SK-N-SH treated with all-trans-retinoic acid at 6 μM for 48 hours (cell line): ENCODE measurements around the gene BCKDHA.

ENCODE experiments used
- OSR1 ChIP-seq: fragments of 250-450 bp; sonication (Bioruptor Pico); IDR thresholded peaks from 2 replicates; pipeline ENCODE4 v1.8.0; 2022; ENCODE audit warnings: moderate library complexity, mild to moderate bottlenecking, inconsistent platforms
- TOX ChIP-seq: fragments of 250-450 bp; sonication (Bioruptor Pico); IDR thresholded peaks from 2 replicates; pipeline ENCODE4 v1.8.0; 2021; ENCODE audit warnings: mild to moderate bottlenecking, moderate library complexity, borderline replicate concordance
- TF ChIP-seq, protein P1 (sequence below): fragments of 250-450 bp; sonication (Bioruptor Pico); IDR thresholded peaks from 2 replicates; pipeline ENCODE4 v1.8.0; 2020; ENCODE audit warnings: mild to moderate bottlenecking, moderate library complexity, borderline replicate concordance

DNA sequence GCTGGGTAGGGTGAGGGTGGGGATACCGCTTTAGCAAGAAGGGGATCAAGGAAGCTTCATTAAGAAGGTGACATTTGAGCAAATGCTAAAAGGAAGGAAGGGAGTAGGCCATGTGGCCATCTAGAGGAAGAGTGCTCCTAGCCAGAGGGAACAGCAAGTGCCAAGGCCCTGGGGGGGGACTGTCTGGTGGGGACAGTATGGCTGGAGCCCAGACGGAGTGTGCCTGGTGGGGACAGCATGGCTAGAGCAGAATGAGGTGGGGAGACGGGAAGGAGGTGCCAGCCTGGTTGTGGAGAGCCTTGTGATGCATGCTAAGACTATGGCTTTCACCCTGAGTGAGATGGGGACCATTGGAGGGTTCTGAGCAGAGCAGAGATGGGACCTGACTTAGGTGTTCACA is 41.8 kb upstream of the BCKDHA start:
- TF ChIP-seq TOX (CRISPR knock-in tag), result no peak
- TF ChIP-seq OSR1 (CRISPR knock-in tag), result no peak
- TF ChIP-seq, protein P1, sequence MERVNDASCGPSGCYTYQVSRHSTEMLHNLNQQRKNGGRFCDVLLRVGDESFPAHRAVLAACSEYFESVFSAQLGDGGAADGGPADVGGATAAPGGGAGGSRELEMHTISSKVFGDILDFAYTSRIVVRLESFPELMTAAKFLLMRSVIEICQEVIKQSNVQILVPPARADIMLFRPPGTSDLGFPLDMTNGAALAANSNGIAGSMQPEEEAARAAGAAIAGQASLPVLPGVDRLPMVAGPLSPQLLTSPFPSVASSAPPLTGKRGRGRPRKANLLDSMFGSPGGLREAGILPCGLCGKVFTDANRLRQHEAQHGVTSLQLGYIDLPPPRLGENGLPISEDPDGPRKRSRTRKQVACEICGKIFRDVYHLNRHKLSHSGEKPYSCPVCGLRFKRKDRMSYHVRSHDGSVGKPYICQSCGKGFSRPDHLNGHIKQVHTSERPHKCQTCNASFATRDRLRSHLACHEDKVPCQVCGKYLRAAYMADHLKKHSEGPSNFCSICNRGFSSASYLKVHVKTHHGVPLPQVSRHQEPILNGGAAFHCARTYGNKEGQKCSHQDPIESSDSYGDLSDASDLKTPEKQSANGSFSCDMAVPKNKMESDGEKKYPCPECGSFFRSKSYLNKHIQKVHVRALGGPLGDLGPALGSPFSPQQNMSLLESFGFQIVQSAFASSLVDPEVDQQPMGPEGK, result no peak
